K562 (cell line): ENCODE results near the gene MRGPRE. TPM values are rescaled to one million over a fixed set of nuclear protein-coding genes. Genes with fewer than 3 reads are reported as not detected.

ENCODE experiments used
- ATAC-seq: fragments of 200-7000 bp; cut with Tn5 transposase; 3 replicates; pipeline ENCODE4 v1.9.1; 2020; ENCODE audit warnings: moderate library complexity
- BruUV-seq: library from RNA; stranded (reverse); fragments of 400-500 nt; replicated peaks from 2 replicates; lab custom pipeline; 2021; lab: Mats Ljungman, UMichigan
- CTCF ChIA-PET: fragments of 300-600 bp; formaldehyde crosslinking; extraction: SDS; loops from one replicate; lab custom pipeline; 2021; ENCODE audit warnings: low intra/inter-chr PET ratio; lab: Yijun Ruan, JAX
- POLR2A ChIA-PET: fragments of 300-600, 350-650 bp; sonication (Branson Sonifier 250); formaldehyde crosslinking; extraction: SDS; loops from one replicate; lab custom pipeline; 2021; ENCODE audit warnings: antibody characterized with exemption, inconsistent platforms; lab: Yijun Ruan, JAX
- DNase-seq, 4 experiments: peaks; one replicate each; pipeline versions ENCODE4 v3.0.0 to v3.0.0-alpha.2; 2011 to 2018; ENCODE audit warnings: low spot score in 3 of 4, mixed read lengths in 3 of 4; ENCODE audit errors: extremely low read depth in 1 of 4
- FAIRE-seq: peaks from 2 replicates; lab custom pipeline; 2011; peaks lifted over from hg19 to GRCh38; lab: Jason Lieb, UNC
- H2AFZ ChIP-seq: 2 replicates; pipeline ENCODE4 v1.6.0; 2011; ENCODE audit warnings: low read depth, low read length, control low read depth, inconsistent platforms
- H3K27ac ChIP-seq: fragments of 200-600 bp; 3 replicates; pipeline ENCODE4 v1.8.0; 2011; ENCODE audit warnings: low read depth, mild to moderate bottlenecking, control low read depth, inconsistent platforms, low read length, moderate library complexity, mixed read lengths; ENCODE audit errors: extremely low read depth
- H3K27me3 ChIP-seq, 2 experiments: fragments of 300-600 bp in 1 of 2; 2 replicates in 1 of 2; 3 replicates in 1 of 2; pipeline versions ENCODE4 v1.6.0 to v1.8.0; 2011; ENCODE audit warnings: inconsistent platforms in 2 of 2, low read length in 2 of 2, mild to moderate bottlenecking in 1 of 2, mixed read lengths in 1 of 2, moderate library complexity in 1 of 2; ENCODE audit not compliant: control insufficient read depth in 2 of 2, insufficient read depth in 2 of 2
- H3K36me3 ChIP-seq: fragments of 300-600 bp; 3 replicates; pipeline ENCODE4 v1.8.0; 2011; ENCODE audit warnings: mild to moderate bottlenecking, low read length, inconsistent platforms; ENCODE audit not compliant: control insufficient read depth, insufficient read depth
- H3K4me1 ChIP-seq, 2 experiments: fragments of 200-600 bp in 1 of 2; replicated peaks in 1 of 2; 2 replicates in 1 of 2; 3 replicates in 1 of 2; pipeline versions ENCODE4 v1.5.1 to v1.8.0; 2011; ENCODE audit warnings: inconsistent platforms in 2 of 2, low read length in 2 of 2, mild to moderate bottlenecking in 1 of 2, mixed read lengths in 1 of 2, moderate library complexity in 1 of 2; ENCODE audit not compliant: control insufficient read depth in 2 of 2, insufficient read depth in 2 of 2
- H3K4me2 ChIP-seq: 2 replicates; pipeline ENCODE4 v1.6.1; 2011; ENCODE audit warnings: low read length, control low read depth, inconsistent platforms, mixed read lengths; ENCODE audit not compliant: insufficient read depth
- H3K4me3 ChIP-seq: fragments of 200-600 bp; sonication (generic), shearing (Covaris generic); 2 replicates; pipeline ENCODE4 v1.5.1; 2016; ENCODE audit warnings: control low read depth, inconsistent platforms
- H3K79me2 ChIP-seq: fragments of 200-600 bp; 3 replicates; pipeline ENCODE4 v1.8.0; 2011; ENCODE audit warnings: low read length, inconsistent platforms; ENCODE audit not compliant: control insufficient read depth, insufficient read depth
- H3K9ac ChIP-seq, 2 experiments: 2 replicates each; pipeline versions ENCODE4 v1.6.0 to v1.6.1; 2011; ENCODE audit warnings: low read depth in 2 of 2, low read length in 2 of 2, control low read depth in 1 of 2, inconsistent platforms in 1 of 2, mild to moderate bottlenecking in 1 of 2, mixed read lengths in 1 of 2; ENCODE audit not compliant: insufficient read depth in 1 of 2
- H3K9me1 ChIP-seq: one replicate; pipeline ENCODE4 v1.6.0; 2011; ENCODE audit warnings: inconsistent platforms, mild to moderate bottlenecking, low read length, moderate library complexity; ENCODE audit not compliant: control insufficient read depth, insufficient read depth
- H3K9me3 ChIP-seq: replicated peaks from 2 replicates; pipeline ENCODE4 v1.5.1; 2011; ENCODE audit warnings: low read depth, low read length, inconsistent platforms; ENCODE audit not compliant: control insufficient read depth, insufficient read depth
- H4K20me1 ChIP-seq: replicated peaks from 2 replicates; pipeline ENCODE4 v1.6.1; 2011; ENCODE audit warnings: low read length, inconsistent platforms, mixed read lengths; ENCODE audit not compliant: control insufficient read depth, insufficient read depth
- CREB1 ChIP-seq, 2 experiments: sonication (generic) in 1 of 2; formaldehyde crosslinking in 1 of 2; IDR thresholded peaks; 2 replicates each; pipeline versions ENCODE4 v1.6.1 to v1.8.0; 2012 to 2022; ENCODE audit warnings: inconsistent platforms in 1 of 2, mild to moderate bottlenecking in 1 of 2, missing genetic modification reagents in 1 of 2, moderate library complexity in 1 of 2
- MAFF ChIP-seq: IDR thresholded peaks from 2 replicates; pipeline ENCODE4 v1.6.1; 2012; ENCODE audit warnings: low read length, improper control_type of control experiment
- MTA3 ChIP-seq: fragments of 450-650 bp; formaldehyde crosslinking; IDR thresholded peaks from 2 replicates; pipeline ENCODE4 v1.6.1; 2017; ENCODE audit warnings: mild to moderate bottlenecking, borderline replicate concordance
- NFATC3 ChIP-seq: fragments of 450-650 bp; IDR thresholded peaks from 2 replicates; pipeline ENCODE4 v1.6.1; 2017; ENCODE audit warnings: mild to moderate bottlenecking
- SIN3A ChIP-seq, 2 experiments: fragments of 150-350 bp in 1 of 2; IDR thresholded peaks; 2 replicates each; pipeline ENCODE4 v1.6.1; 2011 to 2016; ENCODE audit warnings: borderline replicate concordance in 2 of 2, low read depth in 2 of 2, low read length in 2 of 2, mild to moderate bottlenecking in 2 of 2, moderate library complexity in 2 of 2; ENCODE audit not compliant: control insufficient read depth in 1 of 2
- SMAD3 ChIP-seq: fragments of 450-650 bp; formaldehyde crosslinking; conservative IDR thresholded peaks from 2 replicates; pipeline ENCODE4 v1.4.0; 2020; ENCODE audit warnings: mild to moderate bottlenecking
- ZNF347 ChIP-seq: fragments of 450-650 bp; formaldehyde crosslinking; IDR thresholded peaks from 2 replicates; pipeline ENCODE4 v1.4.0; 2020; ENCODE audit warnings: low read depth, mild to moderate bottlenecking, moderate library complexity
- WGBS: fragments of 100-300 bp; shearing (Covaris generic); methylation state at CpG from one replicate; pipeline ENCODE4 v1.1.6; 2016; ENCODE audit warnings: low coverage, mixed read lengths; ENCODE audit not compliant: insufficient coverage; ENCODE audit errors: missing lambda C conversion rate; 5-methylcytosine and 5-hydroxymethylcytosine counted together
- in situ Hi-C: fragments of 300-500 bp; cut with MboI; formaldehyde crosslinking; loops from 4 replicates; pipeline ENCODE4 v1.15.0; 2018; ENCODE audit warnings: inconsistent platforms, mixed read lengths
- intact Hi-C: fragments of 100-400 bp; cut with micrococcal nuclease; formaldehyde crosslinking; loops from 2 replicates; pipeline ENCODE4 v1.14.2; 2022
- polyA plus RNA-seq, 8 experiments: library from polyadenylated mRNA; depleted of rRNA in 4 of 8; stranded (reverse) in 5 of 8; unstranded in 3 of 8; fragments of >200 nt; fragmentation: Nextera tagmentation in 2 of 8; fragmentation: Illumina TruSeq in 1 of 8; extraction: Ambion mirVana in 2 of 8; extraction: Trizol in 1 of 8; gene quantifications; 2 replicates each; pipeline versions ENCODE4 v1.2.1 to v1.2.3, GENCODE V29; 2011 to 2014; ENCODE audit warnings: inconsistent platforms in 1 of 8, missing spikeins in 1 of 8
- total RNA-seq, 7 experiments: library from RNA; depleted of rRNA in 6 of 7; stranded (reverse); fragments of >200 nt in 6 of 7; fragmentation: Illumina TruSeq in 2 of 7; extraction: Trizol in 2 of 7; gene quantifications; 2 replicates each; pipeline versions ENCODE4 v1.2.1 to v1.2.3, GENCODE V29; 2011 to 2021; ENCODE audit warnings: low replicate concordance in 1 of 7
- TF ChIP-seq, protein P1 (sequence below), 3 experiments: IDR thresholded peaks in 2 of 3; conservative IDR thresholded peaks in 1 of 3; 2 replicates each; pipeline ENCODE4 v1.5.1; 2011 to 2012; ENCODE audit warnings: low read length in 3 of 3, mild to moderate bottlenecking in 3 of 3, control low read depth in 2 of 3, improper control_type of control experiment in 1 of 3, inconsistent platforms in 1 of 3, low read depth in 1 of 3, mixed read lengths in 1 of 3, moderate library complexity in 1 of 3; ENCODE audit not compliant: insufficient read depth in 2 of 3
- TF ChIP-seq, protein P2 (sequence below), 2 experiments: fragments of 450-650 bp in 1 of 2; sonication (generic) in 1 of 2; formaldehyde crosslinking in 1 of 2; IDR thresholded peaks in 1 of 2; conservative IDR thresholded peaks in 1 of 2; 2 replicates each; pipeline versions ENCODE4 v1.6.1 to v1.8.1; 2016 to 2023; ENCODE audit warnings: mild to moderate bottlenecking in 2 of 2, moderate library complexity in 2 of 2, inconsistent platforms in 1 of 2, missing genetic modification reagents in 1 of 2
- TF ChIP-seq, protein P3 (sequence below): fragments of 250-450 bp; sonication (Bioruptor Pico); IDR thresholded peaks from 2 replicates; pipeline ENCODE4 v1.8.0; 2021; ENCODE audit warnings: borderline replicate concordance, mild to moderate bottlenecking, moderate library complexity; ENCODE audit not compliant: poor library complexity, severe bottlenecking
- TF ChIP-seq, protein P4 (sequence below), 2 experiments: IDR thresholded peaks; 2 replicates each; pipeline ENCODE4 v1.6.1; 2012; ENCODE audit warnings: improper control_type of control experiment in 2 of 2, low read depth in 2 of 2, low read length in 2 of 2, borderline replicate concordance in 1 of 2

Gene MRGPRE
- total and polyA plus RNA-seq, 9 of the 15 experiments (the other 6 are each of a cell fraction or from before 2014, with no cell fraction given) = not detected

DNA sequence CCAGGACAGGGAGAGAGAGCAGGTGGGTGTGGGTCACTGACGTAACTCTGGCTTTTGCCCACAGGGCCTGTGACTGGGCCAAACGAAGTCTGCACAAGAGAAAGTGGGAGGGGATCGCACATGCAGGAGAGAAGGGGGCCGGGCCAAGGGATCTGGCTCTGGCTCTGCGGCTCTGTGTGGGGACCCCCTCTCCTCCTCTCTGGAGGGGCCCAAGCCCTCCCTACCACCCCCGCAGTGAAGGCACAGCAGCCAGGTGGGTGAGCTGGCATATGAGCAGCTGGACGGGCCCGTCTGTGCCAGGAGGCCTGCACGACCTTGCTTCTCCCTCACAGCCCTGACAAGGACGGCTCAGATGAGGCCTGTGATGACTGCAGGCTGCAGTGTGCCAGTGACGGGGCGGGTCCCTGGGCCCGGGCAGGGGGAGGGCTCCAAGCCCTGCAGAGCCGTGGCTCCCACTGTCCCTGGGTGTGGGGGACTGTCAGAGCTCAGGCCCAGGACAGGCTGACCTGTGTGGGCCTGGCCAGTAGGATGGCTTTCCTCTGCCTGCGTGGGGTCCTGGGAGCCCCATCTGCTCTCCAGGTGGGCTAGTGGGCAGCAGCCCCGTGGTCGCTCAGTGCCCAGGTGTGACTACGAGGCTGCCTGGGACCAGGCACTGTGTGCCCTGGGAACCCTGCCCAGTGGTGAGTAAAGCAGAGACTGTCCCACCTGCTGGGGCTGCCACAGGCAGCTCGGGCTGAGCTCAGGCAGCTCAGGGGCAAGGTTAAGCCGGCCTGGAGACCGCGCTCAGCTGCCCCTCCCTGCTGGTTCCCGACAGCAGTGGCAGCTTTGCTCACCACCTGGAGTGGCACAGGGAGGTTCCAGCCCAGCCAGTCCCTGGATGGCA is 35.8 kb downstream of the MRGPRE start:
- Histone ChIP-seq H4K20me1 (no peaks in the 10 kb centered on the region; the same call in 1 of the 2 replicates), H3K4me3 (no peak overlapping the region), H3K4me2 (no peak overlapping the region), H3K9me1 (no peaks in the 10 kb centered on the region), H3K36me3 (no peaks in the 10 kb centered on the region), H3K4me1 (peaks cover 0 to 53% of the 10 kb centered on the region in 2 experiments; a peak in 3 of 5 replicates), H3K27me3 (peaks cover 16 to 41% of the 10 kb centered on the region in 2 experiments; a peak in 4 of 5 replicates), H2AFZ (no peak overlapping the region), H3K9ac (peak overlapping the region in 1 of 2 experiments; percentile 47; a peak in 2 of 4 replicates), H3K79me2 (no peaks in the 10 kb centered on the region), H3K9me3 (no peaks in the 10 kb centered on the region), H3K27ac (no peak overlapping the region)
- no peak for DNase-seq
- 45% methylated on average over 21 of the region's 23 CpGs for WGBS
- no peak for FAIRE-seq
- no TSS peak for BruUV-seq
- ChIA-PET POLR2A (interaction anchor here (0.6 to 0.8 kb wide), 4 partner anchors 8 to 141 kb away, joined by 3 to 5 read pairs (median 4); no protein-coding TSS in a partner anchor), CTCF (no interaction called here)
- in situ Hi-C loops (no loop called here), intact Hi-C loops (no loop called here)
- ATAC-seq = no peak
- no peak for TF ChIP-seq SMAD3
- no peak for TF ChIP-seq MAFF
- TF ChIP-seq, protein P1, sequence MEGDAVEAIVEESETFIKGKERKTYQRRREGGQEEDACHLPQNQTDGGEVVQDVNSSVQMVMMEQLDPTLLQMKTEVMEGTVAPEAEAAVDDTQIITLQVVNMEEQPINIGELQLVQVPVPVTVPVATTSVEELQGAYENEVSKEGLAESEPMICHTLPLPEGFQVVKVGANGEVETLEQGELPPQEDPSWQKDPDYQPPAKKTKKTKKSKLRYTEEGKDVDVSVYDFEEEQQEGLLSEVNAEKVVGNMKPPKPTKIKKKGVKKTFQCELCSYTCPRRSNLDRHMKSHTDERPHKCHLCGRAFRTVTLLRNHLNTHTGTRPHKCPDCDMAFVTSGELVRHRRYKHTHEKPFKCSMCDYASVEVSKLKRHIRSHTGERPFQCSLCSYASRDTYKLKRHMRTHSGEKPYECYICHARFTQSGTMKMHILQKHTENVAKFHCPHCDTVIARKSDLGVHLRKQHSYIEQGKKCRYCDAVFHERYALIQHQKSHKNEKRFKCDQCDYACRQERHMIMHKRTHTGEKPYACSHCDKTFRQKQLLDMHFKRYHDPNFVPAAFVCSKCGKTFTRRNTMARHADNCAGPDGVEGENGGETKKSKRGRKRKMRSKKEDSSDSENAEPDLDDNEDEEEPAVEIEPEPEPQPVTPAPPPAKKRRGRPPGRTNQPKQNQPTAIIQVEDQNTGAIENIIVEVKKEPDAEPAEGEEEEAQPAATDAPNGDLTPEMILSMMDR (IDR thresholded peaks at IDR 0.05 in 2 of 3, conservative IDR thresholded peaks at IDR 0.05 in 1 of 3; ENCODE audit: insufficient read depth in 2 of 3, low read depth in 1 of 3, low read length in 3 of 3) = no peak
- TF ChIP-seq, protein P2, sequence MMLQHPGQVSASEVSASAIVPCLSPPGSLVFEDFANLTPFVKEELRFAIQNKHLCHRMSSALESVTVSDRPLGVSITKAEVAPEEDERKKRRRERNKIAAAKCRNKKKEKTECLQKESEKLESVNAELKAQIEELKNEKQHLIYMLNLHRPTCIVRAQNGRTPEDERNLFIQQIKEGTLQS (IDR thresholded peaks at IDR 0.05) = no peak
- TF ChIP-seq, protein P2 (CRISPR knock-in tag; conservative IDR thresholded peaks at IDR 0.05) = no peak
- TF ChIP-seq NFATC3 = no peak
- TF ChIP-seq, protein P3, sequence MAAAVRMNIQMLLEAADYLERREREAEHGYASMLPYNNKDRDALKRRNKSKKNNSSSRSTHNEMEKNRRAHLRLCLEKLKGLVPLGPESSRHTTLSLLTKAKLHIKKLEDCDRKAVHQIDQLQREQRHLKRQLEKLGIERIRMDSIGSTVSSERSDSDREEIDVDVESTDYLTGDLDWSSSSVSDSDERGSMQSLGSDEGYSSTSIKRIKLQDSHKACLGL (CRISPR knock-in tag) = no peak
- TF ChIP-seq MTA3 = no peak
- TF ChIP-seq, protein P4, sequence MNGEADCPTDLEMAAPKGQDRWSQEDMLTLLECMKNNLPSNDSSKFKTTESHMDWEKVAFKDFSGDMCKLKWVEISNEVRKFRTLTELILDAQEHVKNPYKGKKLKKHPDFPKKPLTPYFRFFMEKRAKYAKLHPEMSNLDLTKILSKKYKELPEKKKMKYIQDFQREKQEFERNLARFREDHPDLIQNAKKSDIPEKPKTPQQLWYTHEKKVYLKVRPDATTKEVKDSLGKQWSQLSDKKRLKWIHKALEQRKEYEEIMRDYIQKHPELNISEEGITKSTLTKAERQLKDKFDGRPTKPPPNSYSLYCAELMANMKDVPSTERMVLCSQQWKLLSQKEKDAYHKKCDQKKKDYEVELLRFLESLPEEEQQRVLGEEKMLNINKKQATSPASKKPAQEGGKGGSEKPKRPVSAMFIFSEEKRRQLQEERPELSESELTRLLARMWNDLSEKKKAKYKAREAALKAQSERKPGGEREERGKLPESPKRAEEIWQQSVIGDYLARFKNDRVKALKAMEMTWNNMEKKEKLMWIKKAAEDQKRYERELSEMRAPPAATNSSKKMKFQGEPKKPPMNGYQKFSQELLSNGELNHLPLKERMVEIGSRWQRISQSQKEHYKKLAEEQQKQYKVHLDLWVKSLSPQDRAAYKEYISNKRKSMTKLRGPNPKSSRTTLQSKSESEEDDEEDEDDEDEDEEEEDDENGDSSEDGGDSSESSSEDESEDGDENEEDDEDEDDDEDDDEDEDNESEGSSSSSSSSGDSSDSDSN (IDR thresholded peaks at IDR 0.05; ENCODE audit: borderline replicate concordance in 1 of 2, low read depth in 2 of 2, low read length in 2 of 2) = no peak
- no peak for TF ChIP-seq SIN3A (IDR thresholded peaks at IDR 0.05; ENCODE audit: borderline replicate concordance in 2 of 2, control insufficient read depth in 1 of 2, low read depth in 2 of 2, low read length in 2 of 2)
- TF ChIP-seq ZNF347 (CRISPR knock-in tag) = no peak
- TF ChIP-seq CREB1 (IDR thresholded peaks at IDR 0.05) = no peak
- no peak for TF ChIP-seq CREB1 (CRISPR knock-in tag; IDR thresholded peaks at IDR 0.05)
